Activated T-cell treated with anti-CD3 and anti-CD28 coated beads for 48 hours (primary cell): ENCODE measurements around the gene EVA1A.

Source experiments
- DNase-seq: peaks from one replicate; pipeline ENCODE4 v3.0.0-alpha.2; 2020; ENCODE audit warnings: low read depth

EVA1A gene

DNA sequence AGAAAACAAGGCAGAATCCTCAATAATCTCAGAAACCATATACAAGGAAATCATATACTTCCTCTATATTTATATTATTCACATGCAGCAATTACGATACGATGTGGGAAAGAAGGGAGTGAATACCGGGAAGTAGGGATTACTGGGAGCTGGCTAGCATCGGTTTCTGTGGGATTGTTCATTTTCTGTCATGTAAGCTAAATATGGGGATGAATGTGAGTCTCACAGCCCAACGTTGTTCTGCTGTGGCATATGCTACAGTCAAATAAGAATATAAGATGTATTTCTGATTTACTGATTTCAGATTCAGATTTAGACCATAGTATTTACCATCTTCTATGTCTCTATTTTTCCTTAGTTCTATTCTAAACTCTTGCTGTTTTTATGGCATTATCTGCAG lies 113.6 kb downstream of the EVA1A start:
- DNase-seq: no peak
